ENCODE results near the gene WWP2.

DNA sequence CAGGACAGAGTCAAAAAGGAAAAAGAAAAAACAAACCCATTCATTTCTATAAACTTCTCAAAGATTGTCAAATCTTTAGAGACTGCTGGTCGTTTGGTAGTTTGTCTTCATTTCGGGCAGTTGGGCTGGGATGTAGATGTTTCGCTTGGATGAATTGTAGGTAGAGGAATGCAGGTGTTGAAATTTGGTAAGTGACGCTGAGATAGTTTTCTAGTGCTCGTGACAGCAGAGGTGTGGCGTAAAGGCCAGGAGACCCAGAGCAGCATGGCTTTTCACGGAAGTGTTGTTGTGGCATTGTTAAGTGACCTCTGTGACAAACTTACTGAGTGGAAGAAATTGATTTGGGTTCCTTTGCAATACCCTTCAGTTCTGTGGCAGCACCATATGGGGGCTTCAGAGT, 110.8 kb downstream of the WWP2 start:
- TF ChIP-seq CTCF (IDR thresholded peaks at IDR 0.05) (no peak), EP300 (IDR thresholded peaks at IDR 0.05) (no peak)

Measured in sigmoid colon (tissue), 4 donors.